Testis (tissue), 2 donors: ENCODE results near the gene CELSR1.

Experiments used
- POLR2A ChIP-seq: fragments of 450-650 bp; IDR thresholded peaks from one replicate; pipeline ENCODE4 v1.6.1; 2017; ENCODE audit warnings: antibody characterized with exemption, mild to moderate bottlenecking, moderate library complexity
- TF ChIP-seq, protein P1 (sequence below), 3 experiments: fragments of 450-650 bp in 2 of 3; fragments of 200-600 bp in 1 of 3; sonication (generic) in 1 of 3; IDR thresholded peaks; one replicate each; pipeline ENCODE4 v1.5.1; 2016 to 2019; ENCODE audit warnings: antibody characterized with exemption in 3 of 3, mild to moderate bottlenecking in 2 of 3, moderate library complexity in 1 of 3

DNA sequence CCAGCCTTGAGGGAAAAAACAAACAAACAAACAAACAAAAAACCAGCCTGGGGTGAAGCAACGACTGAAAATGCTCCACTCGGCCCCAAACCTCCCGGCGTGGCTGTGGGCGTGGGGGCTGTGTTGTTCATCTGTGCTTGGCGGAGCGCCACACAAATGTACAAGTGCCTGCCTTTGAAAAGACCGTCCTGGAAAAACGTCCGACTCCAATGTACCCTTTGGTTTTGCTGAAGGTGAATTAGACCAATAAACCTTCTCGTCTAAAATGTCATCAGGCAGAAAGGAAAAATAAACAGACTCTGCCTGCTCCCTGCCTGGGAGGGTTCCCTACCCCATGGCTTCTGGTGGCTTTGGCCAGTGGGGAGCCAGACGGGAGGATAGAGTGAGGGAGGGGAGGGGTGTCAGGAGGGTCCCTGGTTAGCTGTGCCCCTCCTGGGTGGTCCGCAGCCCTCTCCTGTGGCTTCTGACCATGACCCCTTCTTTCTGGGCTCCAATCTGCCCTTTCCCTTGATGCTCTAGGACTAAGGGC, 108.0 kb downstream of the CELSR1 start:
- TF ChIP-seq, protein P1, sequence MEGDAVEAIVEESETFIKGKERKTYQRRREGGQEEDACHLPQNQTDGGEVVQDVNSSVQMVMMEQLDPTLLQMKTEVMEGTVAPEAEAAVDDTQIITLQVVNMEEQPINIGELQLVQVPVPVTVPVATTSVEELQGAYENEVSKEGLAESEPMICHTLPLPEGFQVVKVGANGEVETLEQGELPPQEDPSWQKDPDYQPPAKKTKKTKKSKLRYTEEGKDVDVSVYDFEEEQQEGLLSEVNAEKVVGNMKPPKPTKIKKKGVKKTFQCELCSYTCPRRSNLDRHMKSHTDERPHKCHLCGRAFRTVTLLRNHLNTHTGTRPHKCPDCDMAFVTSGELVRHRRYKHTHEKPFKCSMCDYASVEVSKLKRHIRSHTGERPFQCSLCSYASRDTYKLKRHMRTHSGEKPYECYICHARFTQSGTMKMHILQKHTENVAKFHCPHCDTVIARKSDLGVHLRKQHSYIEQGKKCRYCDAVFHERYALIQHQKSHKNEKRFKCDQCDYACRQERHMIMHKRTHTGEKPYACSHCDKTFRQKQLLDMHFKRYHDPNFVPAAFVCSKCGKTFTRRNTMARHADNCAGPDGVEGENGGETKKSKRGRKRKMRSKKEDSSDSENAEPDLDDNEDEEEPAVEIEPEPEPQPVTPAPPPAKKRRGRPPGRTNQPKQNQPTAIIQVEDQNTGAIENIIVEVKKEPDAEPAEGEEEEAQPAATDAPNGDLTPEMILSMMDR (IDR thresholded peaks at IDR 0.05), result no peak
- TF ChIP-seq POLR2A, result no peak
